HepG2 (cell line): ENCODE results near the gene SNAP23. TPM values are rescaled to one million over a fixed set of nuclear protein-coding genes. Genes with fewer than 3 reads are reported as not detected.

Experiments used
- ATAC-seq: fragments of 200-7000 bp; cut with Tn5 transposase; 3 replicates; pipeline ENCODE4 v1.9.1; 2020; ENCODE audit warnings: mild to moderate bottlenecking, moderate library complexity
- BruUV-seq: library from RNA; stranded (reverse); fragments of 400-500 nt; replicated peaks from 2 replicates; lab custom pipeline; 2021; lab: Mats Ljungman, UMichigan
- CTCF ChIA-PET: fragments of 300-600 bp; formaldehyde crosslinking; extraction: SDS; loops from one replicate; lab custom pipeline; 2021; ENCODE audit warnings: low total read pairs, inconsistent platforms, low intra/inter-chr PET ratio; lab: Yijun Ruan, JAX
- POLR2A ChIA-PET: fragments of 350-600 bp; sonication (Branson Sonifier 250); formaldehyde crosslinking; loops from one replicate; lab custom pipeline; 2020; ENCODE audit warnings: antibody characterized with exemption, inconsistent platforms; lab: Yijun Ruan, JAX
- DNase-seq: peaks from one replicate; pipeline ENCODE4 v3.0.0-alpha.2; 2015; ENCODE audit warnings: low spot score
- FAIRE-seq: peaks from 3 replicates; lab custom pipeline; 2011; peaks lifted over from hg19 to GRCh38; lab: Jason Lieb, UNC
- H2AFZ ChIP-seq: one replicate; pipeline ENCODE4 v1.6.1; 2011; ENCODE audit warnings: low read length, inconsistent platforms
- H3K27ac ChIP-seq: fragments of 300-600 bp; 3 replicates; pipeline ENCODE4 v1.8.0; 2011; ENCODE audit warnings: mixed run types, mild to moderate bottlenecking, mixed read lengths, low read length, inconsistent platforms; ENCODE audit not compliant: insufficient read depth; ENCODE audit errors: extremely low read length
- H3K27me3 ChIP-seq, 2 experiments: fragments of 200-600 bp in 1 of 2; 2 replicates in 1 of 2; 3 replicates in 1 of 2; pipeline versions ENCODE4 v1.6.0 to v1.8.0; 2011; ENCODE audit warnings: low read length in 2 of 2, mild to moderate bottlenecking in 2 of 2, moderate library complexity in 2 of 2, inconsistent platforms in 1 of 2; ENCODE audit not compliant: insufficient read depth in 2 of 2, control insufficient read depth in 1 of 2
- H3K36me3 ChIP-seq, 2 experiments: fragments of 200-600 bp in 1 of 2; replicated peaks in 1 of 2; 2 replicates in 1 of 2; 3 replicates in 1 of 2; pipeline versions ENCODE4 v1.5.1 to v1.8.0; 2011; ENCODE audit warnings: low read length in 2 of 2, inconsistent platforms in 1 of 2; ENCODE audit not compliant: insufficient read depth in 2 of 2, control insufficient read depth in 1 of 2
- H3K4me1 ChIP-seq: 2 replicates; pipeline ENCODE4 v1.5.1; 2012; ENCODE audit warnings: low read length, inconsistent platforms; ENCODE audit not compliant: insufficient read depth
- H3K4me2 ChIP-seq: 2 replicates; pipeline ENCODE4 v1.6.0; 2011; ENCODE audit warnings: low read depth, low read length, inconsistent platforms
- H3K4me3 ChIP-seq, 3 experiments: fragments of 200-600 bp in 1 of 3; sonication (generic), shearing (Covaris generic) in 1 of 3; replicated peaks in 1 of 3; 2 replicates each; pipeline ENCODE4 v1.5.1; 2011 to 2016; ENCODE audit warnings: low read length in 3 of 3, inconsistent platforms in 2 of 3, low read depth in 2 of 3, mild to moderate bottlenecking in 2 of 3, control low read depth in 1 of 3, mixed read lengths in 1 of 3; ENCODE audit not compliant: insufficient read depth in 1 of 3
- H3K79me2 ChIP-seq: one replicate; pipeline ENCODE4 v1.6.1; 2011; ENCODE audit warnings: low read length, inconsistent platforms; ENCODE audit not compliant: insufficient read depth
- H3K9ac ChIP-seq: 2 replicates; pipeline ENCODE4 v1.6.0; 2011; ENCODE audit warnings: mild to moderate bottlenecking, low read depth, low read length, inconsistent platforms; ENCODE audit not compliant: insufficient read depth
- H3K9me3 ChIP-seq: 2 replicates; pipeline ENCODE4 v1.5.1; 2012; ENCODE audit warnings: mild to moderate bottlenecking, low read length
- H4K20me1 ChIP-seq: 2 replicates; pipeline ENCODE4 v1.6.0; 2011; ENCODE audit warnings: inconsistent platforms, mild to moderate bottlenecking, low read length, moderate library complexity; ENCODE audit not compliant: insufficient read depth
- NR2C2 ChIP-seq: sonication (generic); formaldehyde crosslinking; IDR thresholded peaks from 2 replicates; pipeline ENCODE4 v1.4.0; 2020; ENCODE audit warnings: missing genetic modification reagents, mild to moderate bottlenecking, moderate library complexity, borderline replicate concordance
- RCOR2 ChIP-seq: IDR thresholded peaks from 2 replicates; pipeline ENCODE4 v1.6.1; 2016; ENCODE audit warnings: missing biosample characterization, missing genetic modification reagents
- SETDB1 ChIP-seq: sonication (generic); formaldehyde crosslinking; IDR thresholded peaks from 2 replicates; pipeline ENCODE4 v1.5.1; 2020; ENCODE audit warnings: missing genetic modification reagents, mild to moderate bottlenecking, borderline replicate concordance
- TEAD3 ChIP-seq: optimal IDR thresholded peaks from 2 replicates; pipeline ENCODE3; 2016; ENCODE audit warnings: borderline replicate concordance
- ZNF263 ChIP-seq: sonication (generic); formaldehyde crosslinking; IDR thresholded peaks from 2 replicates; pipeline ENCODE4 v1.4.0; 2020; ENCODE audit warnings: missing genetic modification reagents
- ZNF546 ChIP-seq: sonication (generic); formaldehyde crosslinking; conservative IDR thresholded peaks from 2 replicates; pipeline ENCODE4 v1.8.1; 2023; ENCODE audit warnings: mild to moderate bottlenecking, missing genetic modification reagents
- ZNF772 ChIP-seq: sonication (generic); formaldehyde crosslinking; IDR thresholded peaks from 2 replicates; pipeline ENCODE4 v1.5.0; 2020; ENCODE audit warnings: mild to moderate bottlenecking, missing genetic modification reagents
- WGBS: methylation state at CpG from one replicate; pipeline ENCODE4 v1.1.6; 2017; ENCODE audit warnings: low lambda C conversion rate; 5-methylcytosine and 5-hydroxymethylcytosine counted together
- in situ Hi-C: cut with HindIII; loops from 2 replicates; pipeline ENCODE4 v1.10.0; 2017; ENCODE audit warnings: low pct_unique_long_range_greater_than_20kb; ENCODE audit not compliant: extremely low pct_ligation_motif_present
- intact Hi-C: fragments of 100-400 bp; cut with micrococcal nuclease; formaldehyde crosslinking; loops from one replicate; pipeline ENCODE4 v1.10.0; 2022; ENCODE audit not compliant: unreplicated experiment
- polyA plus RNA-seq, 8 experiments: library from polyadenylated mRNA; depleted of rRNA in 3 of 8; stranded (reverse) in 7 of 8; unstranded in 1 of 8; fragments of >200 nt; fragmentation: Illumina TruSeq in 4 of 8; extraction: Trizol in 4 of 8; gene quantifications; 2 replicates each; pipeline versions ENCODE4 v1.2.1 to v1.2.3, GENCODE V29; 2011 to 2016; ENCODE audit warnings: low read depth in 4 of 8, missing spikeins in 1 of 8, mixed read lengths in 1 of 8; ENCODE audit not compliant: insufficient read depth in 1 of 8
- total RNA-seq, 5 experiments: library from RNA; depleted of rRNA; stranded (reverse); fragments of >200 nt; fragmentation: Illumina TruSeq; extraction: Trizol; gene quantifications; 2 replicates each; pipeline ENCODE4 v1.2.3, GENCODE V29; 2016; ENCODE audit warnings: low read depth in 1 of 5
- TF ChIP-seq, protein P1 (sequence below): sonication (generic); formaldehyde crosslinking; IDR thresholded peaks from 2 replicates; pipeline ENCODE4 v1.5.1; 2020; ENCODE audit warnings: mild to moderate bottlenecking, missing genetic modification reagents, borderline replicate concordance
- TF ChIP-seq, protein P2 (sequence below): sonication (generic); formaldehyde crosslinking; IDR thresholded peaks from 2 replicates; pipeline ENCODE4 v1.5.0; 2020; ENCODE audit warnings: missing genetic modification reagents

Gene SNAP23
- total and polyA plus RNA-seq, 2 of the 13 experiments (the other 11 are each of a cell fraction or from before 2014, with no cell fraction given) = 37.0 to 101 TPM

DNA sequence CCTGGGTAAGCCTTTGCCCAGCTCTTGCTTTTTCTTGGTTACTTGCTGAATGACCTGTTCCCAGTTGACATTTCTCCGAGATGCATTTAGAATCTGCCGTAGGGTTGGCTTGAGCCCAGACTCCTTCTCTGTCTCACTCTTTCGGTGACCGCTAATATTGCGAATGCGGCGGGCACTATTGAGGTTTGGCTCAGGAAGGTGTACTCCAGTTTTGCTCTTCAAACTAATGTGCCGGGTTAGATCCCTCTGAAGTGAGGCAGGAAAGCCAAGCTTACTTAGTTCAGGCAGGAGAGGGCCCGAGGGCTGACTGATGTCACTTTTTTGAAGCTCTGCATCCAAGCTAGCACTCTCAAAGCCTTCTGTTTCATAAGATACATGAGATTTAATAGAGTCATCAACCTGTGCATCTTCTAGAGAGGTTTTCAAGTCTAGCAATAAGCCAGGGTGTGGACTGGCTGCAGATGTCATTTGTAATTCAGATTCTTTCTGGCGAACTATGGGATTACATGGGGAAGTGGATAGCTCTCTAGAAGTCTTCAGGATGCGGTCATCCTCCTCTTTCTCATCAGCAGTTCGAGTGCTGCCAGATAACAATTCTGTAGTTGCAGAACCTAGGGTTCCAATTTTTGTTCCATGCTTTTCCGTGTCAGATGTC, 45.5 kb upstream of the SNAP23 start (continued):
- TF ChIP-seq ZNF546 (CRISPR knock-in tag) (no peak), SETDB1 (CRISPR knock-in tag) (no peak), NR2C2 (CRISPR knock-in tag) (no peak), TEAD3 (CRISPR knock-in tag) (no peak), ZNF772 (no peak)

DNA sequence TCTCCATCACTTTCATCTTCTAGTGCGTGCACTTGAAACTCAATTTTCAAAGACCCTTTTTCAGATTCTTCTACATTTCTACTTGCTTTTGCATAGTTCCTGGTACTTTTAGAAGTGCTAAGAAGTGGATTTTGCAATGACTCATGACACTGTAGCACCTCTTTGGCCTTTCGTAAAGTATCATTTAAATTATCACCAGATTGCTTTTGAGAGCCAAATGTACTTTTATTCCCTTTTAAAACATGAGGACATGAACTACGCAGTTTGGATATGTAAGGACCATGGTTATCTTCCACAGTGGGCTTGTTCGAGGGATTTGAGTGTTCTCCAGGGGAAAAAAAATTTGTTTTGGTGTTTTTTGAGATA, 45.0 kb upstream of the SNAP23 start:
- ATAC-seq (no peak), FAIRE-seq (no peak), DNase-seq (no peak)
- BruUV-seq = TSS peak; percentile 55
- no peak overlapping the region for H3K4me3 ChIP-seq
- H3K36me3 ChIP-seq = peaks cover 12 to 50% of the 10 kb centered on the region in 2 experiments
- no peaks in the 10 kb centered on the region for H3K79me2 ChIP-seq
- no peak overlapping the region for H2AFZ ChIP-seq
- intact Hi-C loops (no loop called here), in situ Hi-C loops (no loop called here)
- CTCF ChIA-PET = no interaction called here
- no peaks in the 10 kb centered on the region for H3K4me1 ChIP-seq
- no peaks in the 10 kb centered on the region for H3K27me3 ChIP-seq
- 98% methylated on average over 4 of the region's 4 CpGs for WGBS
- no peak overlapping the region for H3K27ac ChIP-seq
- H3K4me2 ChIP-seq = no peak overlapping the region
- H4K20me1 ChIP-seq = no peaks in the 10 kb centered on the region
- no peak overlapping the region for H3K9ac ChIP-seq
- POLR2A ChIA-PET = no interaction called here
- no peaks in the 10 kb centered on the region for H3K9me3 ChIP-seq
- TF ChIP-seq RCOR2 (CRISPR knock-in tag) = no peak
- TF ChIP-seq, protein P1, sequence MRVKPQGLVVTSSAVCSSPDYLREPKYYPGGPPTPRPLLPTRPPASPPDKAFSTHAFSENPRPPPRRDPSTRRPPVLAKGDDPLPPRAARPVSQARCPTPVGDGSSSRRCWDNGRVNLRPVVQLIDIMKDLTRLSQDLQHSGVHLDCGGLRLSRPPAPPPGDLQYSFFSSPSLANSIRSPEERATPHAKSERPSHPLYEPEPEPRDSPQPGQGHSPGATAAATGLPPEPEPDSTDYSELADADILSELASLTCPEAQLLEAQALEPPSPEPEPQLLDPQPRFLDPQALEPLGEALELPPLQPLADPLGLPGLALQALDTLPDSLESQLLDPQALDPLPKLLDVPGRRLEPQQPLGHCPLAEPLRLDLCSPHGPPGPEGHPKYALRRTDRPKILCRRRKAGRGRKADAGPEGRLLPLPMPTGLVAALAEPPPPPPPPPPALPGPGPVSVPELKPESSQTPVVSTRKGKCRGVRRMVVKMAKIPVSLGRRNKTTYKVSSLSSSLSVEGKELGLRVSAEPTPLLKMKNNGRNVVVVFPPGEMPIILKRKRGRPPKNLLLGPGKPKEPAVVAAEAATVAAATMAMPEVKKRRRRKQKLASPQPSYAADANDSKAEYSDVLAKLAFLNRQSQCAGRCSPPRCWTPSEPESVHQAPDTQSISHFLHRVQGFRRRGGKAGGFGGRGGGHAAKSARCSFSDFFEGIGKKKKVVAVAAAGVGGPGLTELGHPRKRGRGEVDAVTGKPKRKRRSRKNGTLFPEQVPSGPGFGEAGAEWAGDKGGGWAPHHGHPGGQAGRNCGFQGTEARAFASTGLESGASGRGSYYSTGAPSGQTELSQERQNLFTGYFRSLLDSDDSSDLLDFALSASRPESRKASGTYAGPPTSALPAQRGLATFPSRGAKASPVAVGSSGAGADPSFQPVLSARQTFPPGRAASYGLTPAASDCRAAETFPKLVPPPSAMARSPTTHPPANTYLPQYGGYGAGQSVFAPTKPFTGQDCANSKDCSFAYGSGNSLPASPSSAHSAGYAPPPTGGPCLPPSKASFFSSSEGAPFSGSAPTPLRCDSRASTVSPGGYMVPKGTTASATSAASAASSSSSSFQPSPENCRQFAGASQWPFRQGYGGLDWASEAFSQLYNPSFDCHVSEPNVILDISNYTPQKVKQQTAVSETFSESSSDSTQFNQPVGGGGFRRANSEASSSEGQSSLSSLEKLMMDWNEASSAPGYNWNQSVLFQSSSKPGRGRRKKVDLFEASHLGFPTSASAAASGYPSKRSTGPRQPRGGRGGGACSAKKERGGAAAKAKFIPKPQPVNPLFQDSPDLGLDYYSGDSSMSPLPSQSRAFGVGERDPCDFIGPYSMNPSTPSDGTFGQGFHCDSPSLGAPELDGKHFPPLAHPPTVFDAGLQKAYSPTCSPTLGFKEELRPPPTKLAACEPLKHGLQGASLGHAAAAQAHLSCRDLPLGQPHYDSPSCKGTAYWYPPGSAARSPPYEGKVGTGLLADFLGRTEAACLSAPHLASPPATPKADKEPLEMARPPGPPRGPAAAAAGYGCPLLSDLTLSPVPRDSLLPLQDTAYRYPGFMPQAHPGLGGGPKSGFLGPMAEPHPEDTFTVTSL (CRISPR knock-in tag) = no peak
- no peak for TF ChIP-seq SETDB1 (CRISPR knock-in tag)
- TF ChIP-seq ZNF263 = no peak
- TF ChIP-seq, protein P2, sequence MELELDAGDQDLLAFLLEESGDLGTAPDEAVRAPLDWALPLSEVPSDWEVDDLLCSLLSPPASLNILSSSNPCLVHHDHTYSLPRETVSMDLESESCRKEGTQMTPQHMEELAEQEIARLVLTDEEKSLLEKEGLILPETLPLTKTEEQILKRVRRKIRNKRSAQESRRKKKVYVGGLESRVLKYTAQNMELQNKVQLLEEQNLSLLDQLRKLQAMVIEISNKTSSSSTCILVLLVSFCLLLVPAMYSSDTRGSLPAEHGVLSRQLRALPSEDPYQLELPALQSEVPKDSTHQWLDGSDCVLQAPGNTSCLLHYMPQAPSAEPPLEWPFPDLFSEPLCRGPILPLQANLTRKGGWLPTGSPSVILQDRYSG (CRISPR knock-in tag) = no peak
